Ectodermal cell (in vitro differentiated cells): ENCODE results near the gene G3BP1.
A peak's percentile ranks its signal among the peaks of the same experiment; 100 is the strongest.

Experiments used
- H3K27ac ChIP-seq: 2 replicates; pipeline ENCODE4 v1.7.0; 2013; ENCODE audit warnings: mild to moderate bottlenecking, low read depth, low read length; ENCODE audit not compliant: insufficient read depth, poor library complexity, severe bottlenecking
- H3K27me3 ChIP-seq: 2 replicates; pipeline ENCODE4 v1.7.0; 2013; ENCODE audit warnings: mild to moderate bottlenecking, low read length; ENCODE audit not compliant: insufficient read depth, control insufficient read depth, poor library complexity, severe bottlenecking
- H3K36me3 ChIP-seq: one replicate; pipeline ENCODE4 v1.7.0; 2013; ENCODE audit warnings: low read length; ENCODE audit not compliant: control insufficient read depth, insufficient read depth
- H3K4me1 ChIP-seq: one replicate; pipeline ENCODE4 v1.7.0; 2013; ENCODE audit warnings: low read length; ENCODE audit not compliant: control insufficient read depth, insufficient read depth
- H3K4me3 ChIP-seq: 2 replicates; pipeline ENCODE4 v1.7.0; 2013; ENCODE audit warnings: low read depth, low read length, control low read depth; ENCODE audit not compliant: insufficient read depth
- H3K9me3 ChIP-seq: 2 replicates; pipeline ENCODE4 v1.7.0; 2013; ENCODE audit warnings: mild to moderate bottlenecking, low read length, moderate library complexity; ENCODE audit not compliant: control insufficient read depth
- WGBS, 2 experiments: methylation state at CpG; one replicate each; pipeline ENCODE4 v1.1.7; 2013; ENCODE audit warnings: missing lambda C conversion rate in 2 of 2; 5-methylcytosine and 5-hydroxymethylcytosine counted together

Gene G3BP1

GRCh38 chr5:151751593-151751992 lies 20.2 kb upstream of the G3BP1 start:
- H3K4me1 ChIP-seq: peaks cover 3% of the 10 kb centered on the region
- no peak overlapping the region for H3K27ac ChIP-seq
- no peaks in the 10 kb centered on the region for H3K9me3 ChIP-seq
- no peaks in the 10 kb centered on the region for H3K36me3 ChIP-seq
- WGBS, 2 experiments: 92 to 97% methylated on average over 4 of the region's 4 CpGs
- no peaks in the 10 kb centered on the region for H3K27me3 ChIP-seq
- no peak overlapping the region for H3K4me3 ChIP-seq

- Histone ChIP-seq H3K4me1 (peaks cover 3% of the 10 kb centered on the region), H3K4me3 (no peak overlapping the region)
These were observed 16.4 kb upstream of the G3BP1 start for GRCh38 chr5:151755383-151755782.

GRCh38 chr5:151757233-151758140 lies 14.3 kb upstream of the G3BP1 start:
- peaks cover 3% of the 10 kb centered on the region for H3K4me1 ChIP-seq
- H3K36me3 ChIP-seq: no peaks in the 10 kb centered on the region
- no peaks in the 10 kb centered on the region for H3K9me3 ChIP-seq
- H3K27me3 ChIP-seq: no peaks in the 10 kb centered on the region
- no peak overlapping the region for H3K27ac ChIP-seq
- WGBS, 2 experiments: 39 to 47% methylated on average over 9 of the region's 9 CpGs
- H3K4me3 ChIP-seq: peak overlapping the region; percentile 84

More at GRCh38 chr5:151755383-151755782, 16.4 kb upstream of the G3BP1 start:
- no peaks in the 10 kb centered on the region for H3K36me3 ChIP-seq
- WGBS, 2 experiments: 78 to 82% methylated on average over 3 of the region's 3 CpGs
- H3K27me3 ChIP-seq: no peaks in the 10 kb centered on the region
- H3K27ac ChIP-seq: no peak overlapping the region
- no peaks in the 10 kb centered on the region for H3K9me3 ChIP-seq

- no peaks in the 10 kb centered on the region for H3K27me3 ChIP-seq
- H3K36me3 ChIP-seq: no peaks in the 10 kb centered on the region
- peak overlapping the region; percentile 84 for H3K4me3 ChIP-seq
- 0 to 1% methylated on average over 11 of the region's 11 CpGs for WGBS, 2 experiments
- peaks cover 3% of the 10 kb centered on the region for H3K4me1 ChIP-seq
- H3K9me3 ChIP-seq: no peaks in the 10 kb centered on the region
- no peak overlapping the region for H3K27ac ChIP-seq
These were observed 13.7 kb upstream of the G3BP1 start for GRCh38 chr5:151758141-151758429.

- H3K4me3 ChIP-seq: peak within 1 kb of the TSS; percentile 84
These were observed 13.1 kb upstream of the G3BP1 start, which contains the start of gene ATOX1 for GRCh38 chr5:151758430-151759241. Gene ATOX1 (minus strand): TSS chr5:151758631. CDS start chr5:151758551, 80 bp downstream.

GRCh38 chr5:151764801-151765200 lies 7.0 kb upstream of the G3BP1 start:
- H3K27ac ChIP-seq: no peak overlapping the region
- H3K4me3 ChIP-seq: no peak overlapping the region
- H3K4me1 ChIP-seq: no peaks in the 10 kb centered on the region
- no peaks in the 10 kb centered on the region for H3K36me3 ChIP-seq
- no peaks in the 10 kb centered on the region for H3K9me3 ChIP-seq
- no peaks in the 10 kb centered on the region for H3K27me3 ChIP-seq

More at GRCh38 chr5:151758430-151759241, 13.1 kb upstream of the G3BP1 start, which contains the start of gene ATOX1:
- 5 to 6% methylated on average over 61 of the region's 61 CpGs for WGBS, 2 experiments
- Histone ChIP-seq H3K36me3 (no peaks in the 10 kb centered on the region), H3K27ac (peak within 1 kb of the TSS; percentile 76), H3K4me1 (peaks cover 3% of the 10 kb centered on the region), H3K9me3 (no peaks in the 10 kb centered on the region), H3K27me3 (no peaks in the 10 kb centered on the region)

GRCh38 chr5:151766975-151767374 lies 4.8 kb upstream of the G3BP1 start:
- no peak overlapping the region for H3K4me3 ChIP-seq
- no peaks in the 10 kb centered on the region for H3K27me3 ChIP-seq
- no peaks in the 10 kb centered on the region for H3K4me1 ChIP-seq
- no peak overlapping the region for H3K27ac ChIP-seq
- H3K9me3 ChIP-seq: no peaks in the 10 kb centered on the region
- H3K36me3 ChIP-seq: no peaks in the 10 kb centered on the region

GRCh38 chr5:151770383-151771258 lies 1.1 kb upstream of the G3BP1 start:
- Histone ChIP-seq H3K4me1 (peaks cover 11% of the 10 kb centered on the region), H3K27me3 (no peaks in the 10 kb centered on the region), H3K9me3 (no peaks in the 10 kb centered on the region), H3K4me3 (peak overlapping the region; percentile 48), H3K27ac (peak overlapping the region; percentile 98), H3K36me3 (no peaks in the 10 kb centered on the region)
- 3 to 4% methylated on average over 75 of the region's 75 CpGs for whole genome bisulfite sequencing, 2 experiments

GRCh38 chr5:151772029-151772845 lies 483 bp downstream of the G3BP1 start:
- Histone ChIP-seq H3K27ac (peak overlapping the region; percentile 90), H3K36me3 (no peaks in the 10 kb centered on the region), H3K27me3 (no peaks in the 10 kb centered on the region), H3K9me3 (no peaks in the 10 kb centered on the region), H3K4me1 (peaks cover 11% of the 10 kb centered on the region), H3K4me3 (peak overlapping the region; percentile 93)
- whole genome bisulfite sequencing, 2 experiments: 0% methylated on average over 87 of the region's 87 CpGs
